GM18858 (cell line): ENCODE measurements around the gene RAD51B.
"Not testable (repeated sequence)": the region's sequence is repeated elsewhere in the genome, so short reads cannot be mapped to it uniquely, and the experiment has no call there.

Source experiments
- ATAC-seq: cut with Tn5 transposase; IDR thresholded peaks from one replicate; pipeline ENCODE4 v1.9.1; 2021; ENCODE audit not compliant: unreplicated experiment

The RAD51B gene

GRCh38 chr14:67978749-67979148, 159.2 kb downstream of the RAD51B start:
- ATAC-seq: no peak

GRCh38 chr14:67982711-67983608, 163.4 kb downstream of the RAD51B start:
- no peak for ATAC-seq

DNA sequence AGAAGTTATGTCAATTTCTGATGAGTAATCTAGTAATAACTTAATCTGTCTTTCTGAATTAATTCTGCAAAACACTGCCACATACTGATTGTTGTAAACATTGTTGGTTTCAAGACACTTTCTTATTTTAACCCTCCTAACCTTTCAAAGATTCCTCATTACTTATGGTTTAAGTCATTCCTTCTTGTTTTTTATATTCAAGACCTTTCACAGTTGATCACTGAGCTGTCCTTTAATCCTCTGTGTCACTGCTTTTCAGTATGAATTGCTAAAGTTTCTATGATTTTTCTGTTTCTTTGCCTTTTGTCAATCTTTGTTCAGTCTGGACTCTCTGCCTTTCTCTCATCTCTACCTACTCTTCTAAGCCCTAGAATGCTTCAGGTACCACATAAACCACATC, 164.7 kb downstream of the RAD51B start:
- no peak for ATAC-seq

GRCh38 chr14:67986131-67986841, 166.7 kb downstream of the RAD51B start:
- ATAC-seq: no peak

DNA sequence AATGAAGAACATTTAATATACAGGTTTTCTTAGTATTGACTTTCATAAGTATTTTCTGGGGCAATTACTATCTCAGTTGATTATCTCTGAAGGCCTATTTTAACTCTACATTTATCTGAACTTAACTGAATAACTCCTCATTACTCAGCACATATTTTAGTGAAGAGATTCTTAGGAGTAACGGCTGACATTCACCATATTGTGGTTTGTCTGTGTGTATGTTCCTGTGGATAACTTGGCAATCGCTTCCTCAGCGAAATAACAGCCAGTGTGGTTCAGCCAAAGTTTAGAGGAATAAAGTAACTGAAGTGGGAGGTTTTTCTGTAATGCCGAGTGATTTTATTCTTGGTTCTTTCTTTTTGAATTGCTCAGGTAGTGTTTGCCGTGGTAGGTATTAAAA, 168.0 kb downstream of the RAD51B start:
- no peak for ATAC-seq

GRCh38 chr14:67988210-67988609, 168.6 kb downstream of the RAD51B start:
- ATAC-seq: not testable (repeated sequence)

GRCh38 chr14:67990576-67990975, 171.0 kb downstream of the RAD51B start:
- ATAC-seq: no peak

- no peak for ATAC-seq
Observed at GRCh38 chr14:67994531-67994930, 175.0 kb downstream of the RAD51B start.

- no peak for ATAC-seq
Observed at GRCh38 chr14:67996235-67996634, 176.7 kb downstream of the RAD51B start.

DNA sequence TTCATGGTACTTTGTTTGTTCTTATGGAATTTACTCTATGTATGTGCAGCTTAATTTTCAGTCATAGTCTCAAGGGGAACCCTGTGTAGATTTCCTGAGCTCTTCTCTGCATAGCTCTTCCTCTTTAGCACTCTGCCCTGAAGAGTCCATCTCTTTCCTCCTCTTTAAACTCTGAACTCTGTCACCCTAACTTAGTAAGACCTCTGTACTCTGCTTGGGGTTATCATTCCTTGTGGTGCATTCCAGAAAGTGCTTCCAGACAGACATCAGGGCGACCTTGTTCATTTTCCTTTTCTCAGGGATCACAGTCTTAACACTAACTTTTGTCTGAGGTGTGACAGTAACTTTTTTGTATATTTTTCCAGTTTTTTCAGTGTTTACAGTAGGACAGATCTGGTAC, 179.3 kb downstream of the RAD51B start:
- ATAC-seq: no peak

- ATAC-seq: no peak
Observed at GRCh38 chr14:67999290-67999689, 179.7 kb downstream of the RAD51B start.

DNA sequence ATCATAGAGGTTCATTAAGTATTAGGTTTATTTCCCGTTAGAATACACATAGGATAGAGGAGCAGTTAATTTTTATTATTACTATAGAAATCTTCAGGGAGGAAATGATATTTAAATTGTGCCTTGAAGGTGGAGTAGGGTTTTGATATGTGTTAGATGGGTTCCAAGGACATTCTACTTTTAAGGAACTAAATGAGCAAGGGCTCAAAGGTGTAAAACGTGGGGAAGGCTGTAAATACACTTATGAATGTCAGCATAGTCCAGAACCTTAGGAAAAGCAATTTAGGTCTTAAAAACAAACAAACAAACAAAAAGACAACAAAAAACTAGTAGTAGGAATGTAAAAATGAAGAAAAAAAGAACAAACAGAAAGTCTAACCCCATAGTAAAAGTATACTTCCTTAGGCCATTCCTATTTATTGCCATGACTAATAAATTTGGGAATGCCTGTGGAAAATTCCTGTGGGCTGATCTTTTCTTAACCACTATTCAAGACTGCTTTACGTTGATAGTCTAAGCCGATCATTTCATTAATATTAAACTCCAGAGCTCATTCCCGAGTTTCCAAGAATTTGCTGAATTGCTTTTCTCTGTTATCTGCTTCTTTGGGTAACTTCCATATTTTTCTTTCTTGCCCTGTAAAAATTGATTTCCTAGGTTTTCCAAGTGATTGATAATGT, 180.3 kb downstream of the RAD51B start:
- ATAC-seq: no peak

DNA sequence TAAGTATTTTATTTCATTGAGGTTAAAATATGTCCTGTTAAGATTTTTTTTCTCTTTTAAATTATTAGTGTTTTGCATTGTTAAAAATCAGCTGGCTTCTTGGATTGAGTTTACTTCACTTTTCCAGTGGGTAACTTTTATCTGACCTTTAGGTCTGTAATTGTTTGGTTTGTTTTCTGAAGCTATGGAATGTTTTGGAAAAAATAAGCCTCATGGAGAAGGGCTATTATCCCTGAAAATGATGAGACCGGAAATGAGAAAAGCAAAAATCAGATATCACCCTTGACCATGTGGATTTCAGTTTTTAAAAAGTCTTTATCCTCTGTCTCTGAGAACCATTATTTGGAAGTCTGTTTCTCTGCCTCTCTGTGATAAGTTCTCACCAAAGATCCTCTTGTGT, 180.9 kb downstream of the RAD51B start:
- ATAC-seq: no peak

DNA sequence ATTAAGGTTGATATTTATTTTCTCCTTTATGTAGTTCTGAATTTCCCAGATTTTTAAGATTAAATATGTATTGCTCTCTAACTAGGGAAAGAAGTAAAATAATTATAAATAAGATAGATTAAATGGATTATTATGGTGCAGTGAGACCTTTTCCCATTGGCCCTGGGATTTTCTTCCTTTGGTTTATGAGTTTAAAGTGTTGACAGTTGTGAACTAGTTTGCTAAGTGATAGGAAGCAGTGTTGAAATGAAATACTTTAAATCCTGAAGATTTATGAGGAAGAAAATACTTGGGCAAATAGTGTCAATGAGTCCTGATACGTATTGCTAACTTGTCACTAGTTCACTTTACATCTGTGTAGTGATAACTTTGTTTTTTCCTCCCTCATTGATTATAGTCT, 188.9 kb downstream of the RAD51B start:
- ATAC-seq: no peak

GRCh38 chr14:68011406-68012028, 191.9 kb downstream of the RAD51B start:
- no peak for ATAC-seq

DNA sequence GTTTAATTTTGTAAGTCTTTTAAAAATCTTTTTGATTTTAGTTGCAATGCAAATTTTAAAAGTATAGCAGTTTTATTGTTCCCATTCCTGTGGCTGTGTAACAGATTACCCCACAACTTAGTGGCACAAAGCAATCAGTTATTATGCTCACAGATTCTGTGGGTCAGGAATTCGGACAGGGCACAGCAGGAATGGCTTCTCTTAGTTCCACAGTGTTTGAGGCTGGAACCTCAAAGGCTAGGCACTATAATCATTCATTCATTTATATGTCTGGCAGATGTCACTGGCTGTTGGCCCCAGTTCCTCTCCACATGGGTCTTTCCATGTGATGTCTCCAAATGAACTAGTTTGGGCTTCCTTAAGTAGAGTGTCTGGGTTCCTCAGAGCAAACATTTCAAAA, 193.3 kb downstream of the RAD51B start:
- ATAC-seq: no peak

GRCh38 chr14:68013326-68013725, 193.7 kb downstream of the RAD51B start:
- no peak for ATAC-seq

- no peak for ATAC-seq
Observed at GRCh38 chr14:68014771-68015170, 195.2 kb downstream of the RAD51B start.

GRCh38 chr14:68015356-68016254, 196.0 kb downstream of the RAD51B start:
- no peak for ATAC-seq

DNA sequence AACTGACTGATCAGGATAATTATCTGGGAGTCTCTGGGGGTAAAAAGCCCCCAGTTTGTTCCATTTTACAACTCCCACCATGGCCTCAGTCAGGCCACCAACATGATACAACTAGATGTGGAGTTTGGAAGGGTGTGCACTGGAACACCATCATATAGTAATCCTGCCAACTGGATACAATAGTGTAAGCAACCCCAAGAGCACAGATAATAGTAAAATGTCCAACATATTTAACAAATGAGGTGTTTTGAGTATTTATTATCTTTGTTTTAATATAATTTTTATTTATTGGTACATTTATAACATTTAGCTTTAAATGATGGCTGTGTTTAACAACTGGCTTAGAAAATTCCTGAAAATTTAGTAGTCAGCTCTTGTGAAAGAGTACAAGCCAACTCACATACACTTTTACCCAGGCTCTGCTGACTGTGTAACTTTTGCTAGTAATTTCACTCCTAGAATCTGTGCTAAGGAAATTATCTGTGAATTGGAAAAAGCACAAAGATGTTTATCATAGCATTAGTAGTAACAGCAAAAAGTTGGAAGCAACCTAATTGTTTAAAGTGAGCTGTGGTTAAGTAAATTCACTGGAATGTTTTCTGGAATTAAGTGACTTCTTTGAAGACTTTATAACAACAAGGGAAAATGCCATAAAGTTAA, 196.8 kb downstream of the RAD51B start:
- no peak for ATAC-seq
